Measurements from ENCODE around the gene CNTNAP4. TPM values are rescaled to one million over a fixed set of nuclear protein-coding genes. Genes with fewer than 3 reads are reported as not detected.

CNTNAP4 gene
- total RNA-seq, 2 donors from 2014 or later: not detected

GRCh38 chr16:76303637-76304314 is 26.6 kb downstream of the CNTNAP4 start:
- Histone ChIP-seq H3K4me1 (no peaks in the 10 kb centered on the region), H3K4me3 (no peak overlapping the region), H3K9me3 (no peaks in the 10 kb centered on the region), H3K27ac (no peak overlapping the region), H3K9ac (ENCODE audit: low read depth in 2 of 2, low read length in 2 of 2) (no peak overlapping the region), H3K36me3 (no peaks in the 10 kb centered on the region), H3K27me3 (no peaks in the 10 kb centered on the region)
- intact Hi-C loops (cut with DNase I): no loop called here
- DNase-seq: no peak
- no peak for TF ChIP-seq CTCF (IDR thresholded peaks at IDR 0.05)

GRCh38 chr16:76309639-76310335 is 32.6 kb downstream of the CNTNAP4 start:
- TF ChIP-seq CTCF (IDR thresholded peaks at IDR 0.05): no peak
- no peaks in the 10 kb centered on the region for H3K4me1 ChIP-seq
- H3K27me3 ChIP-seq: no peaks in the 10 kb centered on the region
- no peak for DNase-seq
- H3K9me3 ChIP-seq: no peaks in the 10 kb centered on the region
- H3K36me3 ChIP-seq: no peaks in the 10 kb centered on the region
- no peak overlapping the region for H3K4me3 ChIP-seq
- intact Hi-C loops (cut with DNase I): no loop called here
- no peak overlapping the region for H3K27ac ChIP-seq
- no peak overlapping the region for H3K9ac ChIP-seq (ENCODE audit: low read depth in 2 of 2, low read length in 2 of 2)

GRCh38 chr16:76311260-76311659 is 34.1 kb downstream of the CNTNAP4 start:
- no peak for DNase-seq
- H3K36me3 ChIP-seq: no peaks in the 10 kb centered on the region
- TF ChIP-seq CTCF (IDR thresholded peaks at IDR 0.05): no peak
- intact Hi-C loops (cut with DNase I): no loop called here
- no peaks in the 10 kb centered on the region for H3K4me1 ChIP-seq
- H3K27me3 ChIP-seq: no peaks in the 10 kb centered on the region
- no peak overlapping the region for H3K27ac ChIP-seq
- H3K9me3 ChIP-seq: no peaks in the 10 kb centered on the region
- H3K4me3 ChIP-seq: no peak overlapping the region
- no peak overlapping the region for H3K9ac ChIP-seq (ENCODE audit: low read depth in 2 of 2, low read length in 2 of 2)

GRCh38 chr16:76318565-76318964 is 41.4 kb downstream of the CNTNAP4 start:
- intact Hi-C loops (cut with DNase I): no loop called here
- DNase-seq: no peak
- no peak overlapping the region for H3K27ac ChIP-seq
- H3K36me3 ChIP-seq: no peaks in the 10 kb centered on the region
- no peak for TF ChIP-seq CTCF (IDR thresholded peaks at IDR 0.05)
- H3K27me3 ChIP-seq: no peaks in the 10 kb centered on the region
- H3K9me3 ChIP-seq: no peaks in the 10 kb centered on the region
- H3K4me3 ChIP-seq: no peak overlapping the region
- H3K4me1 ChIP-seq: no peaks in the 10 kb centered on the region
- no peak overlapping the region for H3K9ac ChIP-seq (ENCODE audit: low read depth in 2 of 2, low read length in 2 of 2)

GRCh38 chr16:76329106-76329505 is 51.9 kb downstream of the CNTNAP4 start:
- Histone ChIP-seq H3K9ac (ENCODE audit: low read depth in 2 of 2, low read length in 2 of 2) (no peak overlapping the region), H3K4me1 (no peaks in the 10 kb centered on the region), H3K9me3 (no peaks in the 10 kb centered on the region), H3K27ac (no peak overlapping the region), H3K36me3 (no peaks in the 10 kb centered on the region), H3K27me3 (no peaks in the 10 kb centered on the region), H3K4me3 (no peak overlapping the region)
- no peak for DNase-seq
- no peak for TF ChIP-seq CTCF (IDR thresholded peaks at IDR 0.05)
- intact Hi-C loops (cut with DNase I): no loop called here
